ENCODE results near the gene FAM217A.

FAM217A gene

DNA sequence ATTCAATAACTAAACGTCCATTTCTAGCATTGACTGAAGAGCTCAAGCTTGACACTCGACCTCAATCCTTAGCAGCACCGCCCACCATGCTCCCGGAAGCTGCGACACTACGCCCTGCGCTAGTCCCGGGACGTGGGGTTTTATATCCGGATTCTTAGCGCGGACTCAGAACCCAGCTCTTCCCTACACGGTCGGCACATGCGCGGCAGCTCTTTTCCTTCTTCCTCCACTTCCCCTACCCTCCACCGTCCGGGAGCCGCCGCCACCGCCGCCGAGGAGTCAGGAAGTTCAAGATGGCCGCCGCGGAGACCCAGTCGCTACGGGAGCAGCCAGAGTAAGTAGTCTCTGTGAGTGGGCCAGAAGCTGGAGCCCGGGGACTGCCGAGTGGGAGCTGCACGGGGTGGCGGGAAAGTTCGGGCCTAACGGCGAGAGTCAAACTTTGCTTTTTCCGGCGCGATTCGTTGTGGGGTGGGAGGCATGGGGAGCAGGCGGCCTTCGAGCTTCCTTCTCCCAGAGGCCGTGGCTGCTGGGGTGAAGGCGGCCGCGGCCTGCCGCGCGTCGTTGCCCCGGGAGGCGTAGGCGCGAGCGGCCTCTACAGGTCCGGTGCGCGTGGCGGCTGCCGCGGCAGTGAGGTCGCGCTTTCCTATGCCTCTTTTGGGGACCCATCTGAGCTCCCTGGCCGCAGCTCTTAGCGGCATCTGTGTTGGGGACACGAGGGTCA, 57.6 kb downstream of the FAM217A start:
- DNase-seq: peak; percentile 97 to 99

DNA sequence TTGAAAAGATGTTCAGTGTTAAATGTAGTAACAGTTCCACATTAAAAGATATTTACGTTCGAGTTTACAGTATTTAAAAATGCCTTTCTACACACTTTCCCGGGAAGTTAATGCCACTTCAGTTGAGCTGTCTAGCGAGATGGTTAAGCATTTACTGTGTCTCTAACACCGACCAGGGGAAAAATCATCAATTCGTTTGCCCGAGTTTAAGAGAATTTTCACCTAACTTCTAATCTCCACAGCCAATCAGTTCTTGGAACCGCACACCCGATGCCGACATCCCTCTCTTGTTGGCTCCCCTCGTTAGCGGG, 58.2 kb downstream of the FAM217A start:
- no peak for DNase-seq

DNA sequence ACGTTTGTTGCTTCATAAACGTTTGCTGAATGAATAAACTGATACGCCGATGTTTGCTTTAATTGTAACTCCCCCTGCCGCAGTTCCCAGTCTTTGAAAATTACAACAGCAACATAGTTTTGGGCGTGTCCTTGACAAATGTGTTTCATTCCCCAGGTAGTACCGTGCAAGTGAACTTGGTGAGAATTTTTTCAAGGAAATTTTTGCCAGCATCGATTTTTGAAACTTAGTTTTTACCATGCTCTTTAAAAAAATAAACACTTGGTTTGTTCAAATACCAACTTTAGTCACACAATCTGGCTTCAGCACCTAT, 60.1 kb downstream of the FAM217A start:
- no peak for DNase-seq
